ENCODE data around the gene FGD2. TPM values are rescaled to one million over a fixed set of nuclear protein-coding genes. Genes with fewer than 3 reads are reported as not detected.

The FGD2 gene
- total and polyA plus RNA-seq, 10 of the 15 experiments (the other 5 are each of a cell fraction or from before 2014, with no cell fraction given), result 5.2 to 88.1 (median 33.2) TPM

DNA sequence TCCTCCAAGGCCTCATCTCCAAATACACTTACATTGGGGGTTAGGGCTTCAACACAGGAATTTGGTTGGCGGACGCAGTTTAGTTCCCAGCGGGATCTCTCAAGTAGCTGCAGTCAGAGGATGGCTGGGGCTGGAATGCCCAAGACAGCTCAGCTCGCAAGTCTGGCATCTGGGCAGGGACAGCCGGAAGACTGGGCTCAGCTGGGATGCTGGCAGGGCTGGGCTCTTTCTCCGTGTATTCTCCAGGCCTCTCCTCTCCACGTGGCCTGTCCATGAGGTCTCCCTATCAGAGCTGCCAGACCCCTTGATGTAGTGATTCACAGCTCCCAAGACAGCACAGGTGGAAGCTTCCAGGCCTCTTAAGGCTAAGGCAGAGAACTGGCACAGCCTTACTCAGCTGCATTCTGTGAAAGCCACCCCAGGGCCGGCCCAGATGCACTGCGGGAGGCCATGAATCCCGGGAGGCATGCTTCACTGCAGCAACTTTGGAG lies 5.0 kb downstream of the FGD2 start:
- H3K4me3 ChIP-seq, result no peak overlapping the region
- H3K9me3 ChIP-seq (replicated peaks; ENCODE audit: control insufficient read depth, insufficient read depth, low read length), result no peaks in the 10 kb centered on the region
- DNase-seq (ENCODE audit: low read depth, low spot score), result no peak
- H3K9ac ChIP-seq (ENCODE audit: control insufficient read depth, insufficient read depth, low read length), result no peak overlapping the region
- ChIA-PET RAD21 (ENCODE audit: unreplicated experiment) (no interaction called here), POLR2A (no interaction called here), CTCF (interaction anchor here (1.4 to 1.8 kb wide), 2 partner anchors 29 to 244 kb away, joined by 3 to 7 read pairs; no protein-coding TSS in a partner anchor), SMC1A (ENCODE audit: uncharacterized antibody, unreplicated experiment) (interaction anchor here (0.7 to 0.9 kb wide), 2 partner anchors 76 to 107 kb away, joined by 4 read pairs; no protein-coding TSS in a partner anchor)
- H3K27ac ChIP-seq (ENCODE audit: control insufficient read depth, insufficient read depth), result no peak overlapping the region
- FAIRE-seq, result no peak
- no peaks in the 10 kb centered on the region for H3K27me3 ChIP-seq (replicated peaks in 1 of 2; ENCODE audit: control insufficient read depth in 2 of 2, insufficient read depth in 2 of 2, low read length in 1 of 2)
- no peaks in the 10 kb centered on the region for H4K20me1 ChIP-seq (ENCODE audit: control insufficient read depth, insufficient read depth)
- H3K4me1 ChIP-seq (ENCODE audit: control insufficient read depth, insufficient read depth, low read length), result peaks cover 20% of the 10 kb centered on the region
- no TSS peak for BruUV-seq (replicated peaks)
- peaks cover 38% of the 10 kb centered on the region for H3K79me2 ChIP-seq (ENCODE audit: control insufficient read depth, insufficient read depth, low read length)
- no peak for ATAC-seq
- peaks cover 12 to 13% of the 10 kb centered on the region in 2 experiments for H3K36me3 ChIP-seq (ENCODE audit: control insufficient read depth in 2 of 2, insufficient read depth in 2 of 2, low read length in 1 of 2)
- in situ Hi-C loops (cut with MboI) (loop anchor here (5.0 kb wide), 1 partner anchor 243 kb away; no protein-coding TSS in a partner anchor), intact Hi-C loops (cut with micrococcal nuclease; ENCODE audit: unreplicated experiment) (no loop called here)
- H3K4me2 ChIP-seq (ENCODE audit: control insufficient read depth, insufficient read depth), result no peak overlapping the region
- H2AFZ ChIP-seq (ENCODE audit: control insufficient read depth, low read depth, low read length), result no peak overlapping the region
- no peak for TF ChIP-seq WRNIP1 (IDR thresholded peaks at IDR 0.05; ENCODE audit: borderline replicate concordance, low read depth, low read length)
- TF ChIP-seq MEF2B (IDR thresholded peaks at IDR 0.05; ENCODE audit: partially characterized antibody, poor library complexity, severe bottlenecking), result no peak
- TF ChIP-seq ASH2L (IDR thresholded peaks at IDR 0.05; ENCODE audit: borderline replicate concordance, low read depth), result no peak
- TF ChIP-seq BMI1 (IDR thresholded peaks at IDR 0.05; ENCODE audit: borderline replicate concordance), result no peak
- WGBS (ENCODE audit: insufficient coverage, insufficient replicate concordance, low lambda C conversion rate, missing lambda C conversion rate), result 94% methylated on average over 10 of the region's 10 CpGs

DNA sequence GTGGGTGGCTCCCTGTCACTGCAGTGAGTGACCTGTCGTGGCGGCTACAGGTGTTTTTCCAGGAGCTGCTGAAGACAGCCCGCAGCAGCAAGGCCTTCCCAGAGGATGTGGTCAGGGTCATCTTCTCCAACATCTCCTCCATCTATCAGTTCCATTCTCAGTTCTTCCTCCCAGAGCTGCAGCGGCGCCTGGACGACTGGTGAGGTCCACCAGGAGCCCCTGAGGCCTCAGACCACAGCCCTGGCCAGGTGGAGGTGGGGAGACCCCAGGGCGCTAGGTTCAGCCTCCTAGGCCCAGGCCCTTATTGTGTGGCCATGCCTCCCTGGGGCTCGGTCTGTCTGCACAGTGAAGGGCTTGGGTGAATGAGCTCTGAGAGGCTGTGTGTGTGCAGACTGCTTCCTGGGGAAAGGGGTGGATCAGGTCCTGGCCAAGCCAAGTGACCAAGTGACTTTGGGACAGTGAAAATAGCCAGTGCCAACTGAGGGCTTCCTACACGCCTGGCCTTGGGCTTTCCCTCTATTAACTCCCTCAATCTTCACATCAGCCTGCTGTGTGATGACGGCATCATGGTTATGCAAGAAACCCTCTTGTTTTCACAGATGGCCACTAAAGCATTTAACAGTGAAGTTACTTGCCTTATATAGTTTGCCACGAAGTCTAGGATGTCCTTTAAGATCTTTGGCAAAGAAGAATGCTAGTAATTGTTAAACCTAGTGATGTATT lies 6.4 kb downstream of the FGD2 start:
- no peak for FAIRE-seq
- SMC1A ChIA-PET (ENCODE audit: uncharacterized antibody, unreplicated experiment), result no interaction called here
- intact Hi-C loops (cut with micrococcal nuclease; ENCODE audit: unreplicated experiment), result no loop called here

More for the DNA sequence above, 6.4 kb downstream of the FGD2 start:
- no peak overlapping the region for H2AFZ ChIP-seq (ENCODE audit: control insufficient read depth, low read depth, low read length)
- CTCF ChIA-PET, result interaction anchor here (0.6 to 1.8 kb wide), 3 partner anchors 246 to 686 kb away, joined by 3 to 7 read pairs (median 3); no protein-coding TSS in a partner anchor
- ATAC-seq (no peak), DNase-seq (ENCODE audit: low read depth, low spot score) (no peak)
- RAD21 ChIA-PET (ENCODE audit: unreplicated experiment), result no interaction called here
- H3K9me3 ChIP-seq (replicated peaks; ENCODE audit: control insufficient read depth, insufficient read depth, low read length), result no peaks in the 10 kb centered on the region
- H3K79me2 ChIP-seq (ENCODE audit: control insufficient read depth, insufficient read depth, low read length), result peaks cover 24% of the 10 kb centered on the region
- no peaks in the 10 kb centered on the region for H3K27me3 ChIP-seq (replicated peaks in 1 of 2; ENCODE audit: control insufficient read depth in 2 of 2, insufficient read depth in 2 of 2, low read length in 1 of 2)
- peaks cover 18% of the 10 kb centered on the region for H3K4me1 ChIP-seq (ENCODE audit: control insufficient read depth, insufficient read depth, low read length)
- TF ChIP-seq EZH2 (IDR thresholded peaks at IDR 0.05; ENCODE audit: borderline replicate concordance, control insufficient read depth, low read depth, low read length) (no peak), ZNF274 (IDR thresholded peaks at IDR 0.05; ENCODE audit: insufficient read depth, insufficient read length) (no peak), JUND (IDR thresholded peaks at IDR 0.05; ENCODE audit: low read depth, low read length) (no peak), NR2F1 (conservative IDR thresholded peaks at IDR 0.05) (no peak), MEF2A (IDR thresholded peaks at IDR 0.05; ENCODE audit: insufficient read depth, low read depth, low read length) (no peak), GATAD2B (conservative IDR thresholded peaks at IDR 0.05; ENCODE audit: low read depth) (no peak), BCL11A (IDR thresholded peaks at IDR 0.05; ENCODE audit: low read depth, low read length) (no peak), IKZF2 (IDR thresholded peaks at IDR 0.05) (no peak), POLR2A (IDR thresholded peaks at IDR 0.05; ENCODE audit: low read depth, low read length) (no peak), CHD2 (IDR thresholded peaks at IDR 0.05; ENCODE audit: borderline replicate concordance, low read depth, low read length) (no peak), STAT1 (conservative IDR thresholded peaks at IDR 0.05) (no peak)
- TF ChIP-seq, protein P1, sequence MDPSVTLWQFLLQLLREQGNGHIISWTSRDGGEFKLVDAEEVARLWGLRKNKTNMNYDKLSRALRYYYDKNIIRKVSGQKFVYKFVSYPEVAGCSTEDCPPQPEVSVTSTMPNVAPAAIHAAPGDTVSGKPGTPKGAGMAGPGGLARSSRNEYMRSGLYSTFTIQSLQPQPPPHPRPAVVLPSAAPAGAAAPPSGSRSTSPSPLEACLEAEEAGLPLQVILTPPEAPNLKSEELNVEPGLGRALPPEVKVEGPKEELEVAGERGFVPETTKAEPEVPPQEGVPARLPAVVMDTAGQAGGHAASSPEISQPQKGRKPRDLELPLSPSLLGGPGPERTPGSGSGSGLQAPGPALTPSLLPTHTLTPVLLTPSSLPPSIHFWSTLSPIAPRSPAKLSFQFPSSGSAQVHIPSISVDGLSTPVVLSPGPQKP (IDR thresholded peaks at IDR 0.05; ENCODE audit: low read depth, low read length), result no peak
- H3K36me3 ChIP-seq (ENCODE audit: control insufficient read depth in 2 of 2, insufficient read depth in 2 of 2, low read length in 1 of 2), result peaks cover 15 to 16% of the 10 kb centered on the region in 2 experiments
- POLR2A ChIA-PET, result no interaction called here
- H3K4me2 ChIP-seq (ENCODE audit: control insufficient read depth, insufficient read depth), result no peak overlapping the region
- no peak overlapping the region for H3K9ac ChIP-seq (ENCODE audit: control insufficient read depth, insufficient read depth, low read length)
- BruUV-seq (replicated peaks), result no TSS peak
- WGBS (ENCODE audit: insufficient coverage, insufficient replicate concordance, low lambda C conversion rate, missing lambda C conversion rate), result 87% methylated on average over 11 of the region's 11 CpGs
- no peak overlapping the region for H3K4me3 ChIP-seq
- in situ Hi-C loops (cut with MboI), result loop anchor here (5.0 kb wide), 1 partner anchor 245 kb away; no protein-coding TSS in a partner anchor
- H3K27ac ChIP-seq (ENCODE audit: control insufficient read depth, insufficient read depth), result no peak overlapping the region
- H4K20me1 ChIP-seq (ENCODE audit: control insufficient read depth, insufficient read depth), result no peaks in the 10 kb centered on the region
